HEK293 (cell line): ENCODE data around the gene CR1.

ENCODE experiments used
- FEZF1 ChIP-seq: fragments of 450-650 bp; formaldehyde crosslinking; IDR thresholded peaks from 2 replicates; pipeline ENCODE4 v1.5.1; 2016; ENCODE audit warnings: missing biosample characterization, missing genetic modification characterization
- GLI2 ChIP-seq: fragments of 450-650 bp; formaldehyde crosslinking; IDR thresholded peaks from 2 replicates; pipeline ENCODE4; 2017; ENCODE audit warnings: missing biosample characterization, missing genetic modification characterization, low read depth, borderline replicate concordance
- GLIS1 ChIP-seq: fragments of 450-650 bp; formaldehyde crosslinking; IDR thresholded peaks from 2 replicates; pipeline ENCODE4 v1.5.1; 2016; ENCODE audit warnings: missing biosample characterization, missing genetic modification characterization
- HOXC10 ChIP-seq: sonication (generic); formaldehyde crosslinking; IDR thresholded peaks from 2 replicates; pipeline ENCODE4 v1.8.1; 2023; ENCODE audit warnings: mild to moderate bottlenecking, missing genetic modification reagents
- HOXD13 ChIP-seq: sonication (generic); formaldehyde crosslinking; IDR thresholded peaks from 2 replicates; pipeline ENCODE4 v1.8.0; 2022; ENCODE audit warnings: missing genetic modification reagents, borderline replicate concordance
- ZBTB26 ChIP-seq: fragments of 450-650 bp; formaldehyde crosslinking; optimal IDR thresholded peaks from 2 replicates; pipeline ENCODE3; 2016; ENCODE audit warnings: missing biosample characterization, mild to moderate bottlenecking, missing genetic modification characterization
- ZBTB48 ChIP-seq: fragments of 450-650 bp; formaldehyde crosslinking; IDR thresholded peaks from 2 replicates; pipeline ENCODE4 v1.5.1; 2016; ENCODE audit warnings: missing biosample characterization, missing genetic modification characterization
- ZBTB49 ChIP-seq: fragments of 450-650 bp; formaldehyde crosslinking; IDR thresholded peaks from 2 replicates; pipeline ENCODE4 v1.5.1; 2016; ENCODE audit warnings: missing biosample characterization, missing genetic modification characterization, low read depth
- ZNF114 ChIP-seq: fragments of 450-650 bp; formaldehyde crosslinking; IDR thresholded peaks from 2 replicates; pipeline ENCODE4 v1.5.0; 2017; ENCODE audit warnings: missing biosample characterization, missing genetic modification characterization
- ZNF202 ChIP-seq: fragments of 450-650 bp; formaldehyde crosslinking; IDR thresholded peaks from 2 replicates; pipeline ENCODE4 v1.5.1; 2016; ENCODE audit warnings: missing biosample characterization, missing genetic modification characterization, borderline replicate concordance
- ZNF239 ChIP-seq: fragments of 450-650 bp; formaldehyde crosslinking; IDR thresholded peaks from 2 replicates; pipeline ENCODE4 v1.5.1; 2016; ENCODE audit warnings: missing biosample characterization, missing genetic modification characterization
- ZNF26 ChIP-seq: fragments of 450-650 bp; formaldehyde crosslinking; IDR thresholded peaks from 2 replicates; pipeline ENCODE4 v1.5.1; 2016; ENCODE audit warnings: missing biosample characterization, missing genetic modification characterization
- ZNF324 ChIP-seq: fragments of 450-650 bp; formaldehyde crosslinking; IDR thresholded peaks from 2 replicates; pipeline ENCODE4 v1.5.1; 2016; ENCODE audit warnings: missing biosample characterization, missing genetic modification characterization
- ZNF521 ChIP-seq: fragments of 450-650 bp; formaldehyde crosslinking; IDR thresholded peaks from 2 replicates; pipeline ENCODE4 v1.5.1; 2017; ENCODE audit warnings: missing biosample characterization, mild to moderate bottlenecking, missing genetic modification characterization
- ZNF560 ChIP-seq: fragments of 450-650 bp; formaldehyde crosslinking; IDR thresholded peaks from 2 replicates; pipeline ENCODE4 v1.5.1; 2017; ENCODE audit warnings: missing biosample characterization, missing genetic modification characterization, borderline replicate concordance
- ZNF561 ChIP-seq: fragments of 450-650 bp; IDR thresholded peaks from 2 replicates; pipeline ENCODE4 v1.5.1; 2018; ENCODE audit warnings: missing biosample characterization, missing genetic modification characterization, borderline replicate concordance
- ZNF654 ChIP-seq: fragments of 450-650 bp; formaldehyde crosslinking; IDR thresholded peaks from 2 replicates; pipeline ENCODE4 v1.5.1; 2016; ENCODE audit warnings: low read depth, missing biosample characterization, missing genetic modification characterization
- ZNF660 ChIP-seq: fragments of 450-650 bp; IDR thresholded peaks from 2 replicates; pipeline ENCODE4 v1.5.1; 2018; ENCODE audit warnings: missing biosample characterization, mild to moderate bottlenecking, missing genetic modification characterization
- ZNF670 ChIP-seq: fragments of 450-650 bp; formaldehyde crosslinking; IDR thresholded peaks from 2 replicates; pipeline ENCODE4 v1.5.1; 2016; ENCODE audit warnings: missing biosample characterization, missing genetic modification characterization, low read depth
- ZNF701 ChIP-seq: fragments of 450-650 bp; formaldehyde crosslinking; IDR thresholded peaks from 2 replicates; pipeline ENCODE4 v1.5.1; 2016; ENCODE audit warnings: missing biosample characterization, missing genetic modification characterization
- ZNF776 ChIP-seq: fragments of 450-650 bp; formaldehyde crosslinking; IDR thresholded peaks from 2 replicates; pipeline ENCODE4 v1.5.0; 2017; ENCODE audit warnings: missing biosample characterization, missing genetic modification characterization, borderline replicate concordance
- ZNF791 ChIP-seq: fragments of 450-650 bp; formaldehyde crosslinking; IDR thresholded peaks from 2 replicates; pipeline ENCODE4 v1.5.1; 2016; ENCODE audit warnings: missing biosample characterization, missing genetic modification characterization
- ZSCAN23 ChIP-seq: fragments of 450-650 bp; formaldehyde crosslinking; IDR thresholded peaks from 2 replicates; pipeline ENCODE4 v1.5.1; 2016; ENCODE audit warnings: missing biosample characterization, missing genetic modification characterization
- TF ChIP-seq, protein P1 (sequence below): fragments of 450-650 bp; formaldehyde crosslinking; conservative IDR thresholded peaks from 2 replicates; pipeline ENCODE4 v1.5.1; 2016; ENCODE audit warnings: low read depth, missing biosample characterization, missing genetic modification characterization
- TF ChIP-seq, protein P2 (sequence below): fragments of 450-650 bp; formaldehyde crosslinking; IDR thresholded peaks from 2 replicates; pipeline ENCODE4 v1.5.1; 2016; ENCODE audit warnings: missing biosample characterization, missing genetic modification characterization
- TF ChIP-seq, protein P3 (sequence below): fragments of 450-650 bp; formaldehyde crosslinking; IDR thresholded peaks from 2 replicates; pipeline ENCODE4 v1.5.1; 2016; ENCODE audit warnings: missing biosample characterization, missing genetic modification characterization

Gene CR1

DNA sequence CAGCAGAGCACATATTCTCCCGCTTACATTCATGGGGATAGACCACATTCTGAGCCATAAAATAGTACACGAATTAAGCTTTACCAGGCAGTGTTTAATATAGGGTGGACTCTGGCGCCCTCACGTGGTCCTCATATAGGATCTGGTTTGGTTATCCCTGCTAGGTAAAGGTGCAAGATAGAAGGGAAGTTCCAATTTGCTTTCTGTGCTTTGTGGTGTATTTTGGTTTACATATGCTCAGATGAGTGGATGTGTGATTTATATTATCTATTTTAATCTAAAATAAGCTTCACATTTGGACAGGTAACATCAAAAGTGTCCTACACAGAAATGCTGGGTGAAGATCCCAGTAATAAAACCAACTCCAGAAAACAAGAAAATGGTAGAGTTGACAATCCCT lies 3.6 kb downstream of the CR1 start (continued):
- TF ChIP-seq, protein P1, sequence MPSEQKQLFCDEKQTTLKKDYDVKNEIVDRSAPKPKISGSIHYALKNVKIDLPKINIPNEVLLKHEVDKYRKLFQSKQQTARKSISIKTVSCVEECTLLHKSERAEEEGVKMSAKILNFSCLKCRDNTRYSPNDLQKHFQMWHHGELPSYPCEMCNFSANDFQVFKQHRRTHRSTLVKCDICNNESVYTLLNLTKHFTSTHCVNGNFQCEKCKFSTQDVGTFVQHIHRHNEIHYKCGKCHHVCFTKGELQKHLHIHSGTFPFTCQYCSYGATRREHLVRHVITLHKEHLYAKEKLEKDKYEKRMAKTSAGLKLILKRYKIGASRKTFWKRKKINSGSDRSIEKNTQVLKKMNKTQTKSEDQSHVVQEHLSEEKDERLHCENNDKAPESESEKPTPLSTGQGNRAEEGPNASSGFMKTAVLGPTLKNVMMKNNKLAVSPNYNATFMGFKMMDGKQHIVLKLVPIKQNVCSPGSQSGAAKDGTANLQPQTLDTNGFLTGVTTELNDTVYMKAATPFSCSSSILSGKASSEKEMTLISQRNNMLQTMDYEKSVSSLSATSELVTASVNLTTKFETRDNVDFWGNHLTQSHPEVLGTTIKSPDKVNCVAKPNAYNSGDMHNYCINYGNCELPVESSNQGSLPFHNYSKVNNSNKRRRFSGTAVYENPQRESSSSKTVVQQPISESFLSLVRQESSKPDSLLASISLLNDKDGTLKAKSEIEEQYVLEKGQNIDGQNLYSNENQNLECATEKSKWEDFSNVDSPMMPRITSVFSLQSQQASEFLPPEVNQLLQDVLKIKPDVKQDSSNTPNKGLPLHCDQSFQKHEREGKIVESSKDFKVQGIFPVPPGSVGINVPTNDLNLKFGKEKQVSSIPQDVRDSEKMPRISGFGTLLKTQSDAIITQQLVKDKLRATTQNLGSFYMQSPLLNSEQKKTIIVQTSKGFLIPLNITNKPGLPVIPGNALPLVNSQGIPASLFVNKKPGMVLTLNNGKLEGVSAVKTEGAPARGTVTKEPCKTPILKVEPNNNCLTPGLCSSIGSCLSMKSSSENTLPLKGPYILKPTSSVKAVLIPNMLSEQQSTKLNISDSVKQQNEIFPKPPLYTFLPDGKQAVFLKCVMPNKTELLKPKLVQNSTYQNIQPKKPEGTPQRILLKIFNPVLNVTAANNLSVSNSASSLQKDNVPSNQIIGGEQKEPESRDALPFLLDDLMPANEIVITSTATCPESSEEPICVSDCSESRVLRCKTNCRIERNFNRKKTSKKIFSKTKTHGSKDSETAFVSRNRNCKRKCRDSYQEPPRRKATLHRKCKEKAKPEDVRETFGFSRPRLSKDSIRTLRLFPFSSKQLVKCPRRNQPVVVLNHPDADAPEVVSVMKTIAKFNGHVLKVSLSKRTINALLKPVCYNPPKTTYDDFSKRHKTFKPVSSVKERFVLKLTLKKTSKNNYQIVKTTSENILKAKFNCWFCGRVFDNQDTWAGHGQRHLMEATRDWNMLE (tag by site-specific recombination) = no peak
- TF ChIP-seq GLIS1 (tag by site-specific recombination) = no peak
- no peak for TF ChIP-seq ZSCAN23 (tag by site-specific recombination)
- peak; percentile 88; the same call in 1 of the 2 replicates for TF ChIP-seq ZNF660
- no peak for TF ChIP-seq ZNF324
- TF ChIP-seq ZBTB48 = no peak
- TF ChIP-seq, protein P2, sequence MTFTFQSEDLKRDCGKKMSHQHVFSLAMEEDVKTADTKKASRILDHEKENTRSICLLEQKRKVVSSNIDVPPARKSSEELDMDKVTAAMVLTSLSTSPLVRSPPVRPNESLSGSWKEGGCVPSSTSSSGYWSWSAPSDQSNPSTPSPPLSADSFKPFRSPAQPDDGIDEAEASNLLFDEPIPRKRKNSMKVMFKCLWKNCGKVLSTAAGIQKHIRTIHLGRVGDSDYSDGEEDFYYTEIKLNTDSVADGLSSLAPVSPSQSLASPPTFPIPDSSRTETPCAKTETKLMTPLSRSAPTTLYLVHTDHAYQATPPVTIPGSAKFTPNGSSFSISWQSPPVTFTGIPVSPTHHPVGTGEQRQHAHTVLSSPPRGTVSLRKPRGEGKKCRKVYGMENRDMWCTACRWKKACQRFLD (tag by site-specific recombination) = no peak
- no peak for TF ChIP-seq ZNF239 (tag by site-specific recombination)
- no peak for TF ChIP-seq ZNF561 (tag by site-specific recombination)
- no peak for TF ChIP-seq HOXD13 (CRISPR knock-in tag)
- TF ChIP-seq ZNF26 (tag by site-specific recombination) = no peak
- no peak for TF ChIP-seq ZBTB26
- no peak for TF ChIP-seq ZNF114 (tag by site-specific recombination)
- no peak for TF ChIP-seq ZBTB49 (tag by site-specific recombination)
- TF ChIP-seq, protein P3, sequence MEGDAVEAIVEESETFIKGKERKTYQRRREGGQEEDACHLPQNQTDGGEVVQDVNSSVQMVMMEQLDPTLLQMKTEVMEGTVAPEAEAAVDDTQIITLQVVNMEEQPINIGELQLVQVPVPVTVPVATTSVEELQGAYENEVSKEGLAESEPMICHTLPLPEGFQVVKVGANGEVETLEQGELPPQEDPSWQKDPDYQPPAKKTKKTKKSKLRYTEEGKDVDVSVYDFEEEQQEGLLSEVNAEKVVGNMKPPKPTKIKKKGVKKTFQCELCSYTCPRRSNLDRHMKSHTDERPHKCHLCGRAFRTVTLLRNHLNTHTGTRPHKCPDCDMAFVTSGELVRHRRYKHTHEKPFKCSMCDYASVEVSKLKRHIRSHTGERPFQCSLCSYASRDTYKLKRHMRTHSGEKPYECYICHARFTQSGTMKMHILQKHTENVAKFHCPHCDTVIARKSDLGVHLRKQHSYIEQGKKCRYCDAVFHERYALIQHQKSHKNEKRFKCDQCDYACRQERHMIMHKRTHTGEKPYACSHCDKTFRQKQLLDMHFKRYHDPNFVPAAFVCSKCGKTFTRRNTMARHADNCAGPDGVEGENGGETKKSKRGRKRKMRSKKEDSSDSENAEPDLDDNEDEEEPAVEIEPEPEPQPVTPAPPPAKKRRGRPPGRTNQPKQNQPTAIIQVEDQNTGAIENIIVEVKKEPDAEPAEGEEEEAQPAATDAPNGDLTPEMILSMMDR (tag by site-specific recombination) = 0 out of 2 replicates have a peak, but pooled peaks have one; percentile 56
- TF ChIP-seq ZNF560 (tag by site-specific recombination) = no peak
- TF ChIP-seq GLI2 = no peak
- no peak for TF ChIP-seq ZNF791 (tag by site-specific recombination)
- TF ChIP-seq ZNF701 (tag by site-specific recombination) = no peak
- no peak for TF ChIP-seq ZNF670
- peak; percentile 97 for TF ChIP-seq ZNF654 (tag by site-specific recombination)
- no peak for TF ChIP-seq FEZF1 (tag by site-specific recombination)
- no peak for TF ChIP-seq ZNF521 (tag by site-specific recombination)
- TF ChIP-seq HOXC10 = no peak
- no peak for TF ChIP-seq ZNF202 (tag by site-specific recombination)
- no peak for TF ChIP-seq ZNF776 (tag by site-specific recombination)
